Activated CD8-positive, alpha-beta memory T cell treated with anti-CD3 and anti-CD28 coated beads for 36 hours (primary cell): ENCODE measurements around the gene ZFAND3. TPM values are rescaled to one million over a fixed set of nuclear protein-coding genes. Genes with fewer than 3 reads are reported as not detected.
"Not testable (repeated sequence)": the region's sequence is repeated elsewhere in the genome, so short reads cannot be mapped to it uniquely, and the experiment has no call there.

Experiments used
- CTCF ChIA-PET: fragments of 350-600 bp; sonication (Branson Sonifier 250); formaldehyde crosslinking; loops from one replicate; lab custom pipeline; 2021; ENCODE audit warnings: antibody characterized with exemption; lab: Charles Lee
- POLR2A ChIA-PET: fragments of 350-600 bp; sonication (Branson Sonifier 250); formaldehyde crosslinking; loops from one replicate; lab custom pipeline; 2021; ENCODE audit warnings: antibody characterized with exemption; lab: Charles Lee
- total RNA-seq, 2 experiments: library from RNA; stranded (reverse); gene quantifications; one replicate each; pipeline ENCODE4 v1.2.3, GENCODE V29; 2021

Gene ZFAND3
- total RNA-seq, 2 experiments from 2014 or later, result 29.3 TPM

DNA sequence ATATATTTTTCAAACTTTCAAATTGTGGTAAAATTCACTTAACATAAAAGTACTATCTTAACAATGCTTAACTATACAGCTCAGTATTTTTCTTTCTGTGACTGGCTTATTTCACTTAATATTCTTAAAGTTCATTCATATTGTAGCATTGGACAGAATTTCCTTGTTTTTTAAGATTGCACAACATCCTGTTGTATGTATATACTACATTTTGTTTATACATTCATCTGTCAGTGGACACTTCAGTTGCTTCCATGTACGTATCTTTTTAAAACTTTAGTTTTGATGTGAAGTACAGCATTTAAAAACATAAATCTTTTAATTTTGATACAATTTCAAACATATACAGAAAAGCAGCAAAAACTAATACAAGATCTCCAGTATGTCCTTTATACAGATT lies 220.7 kb downstream of the ZFAND3 start:
- CTCF ChIA-PET, result interaction anchor here (0.8 kb wide), 1 partner anchor 249 kb away, joined by 3 read pairs; no protein-coding TSS in a partner anchor
- POLR2A ChIA-PET, result no interaction called here

DNA sequence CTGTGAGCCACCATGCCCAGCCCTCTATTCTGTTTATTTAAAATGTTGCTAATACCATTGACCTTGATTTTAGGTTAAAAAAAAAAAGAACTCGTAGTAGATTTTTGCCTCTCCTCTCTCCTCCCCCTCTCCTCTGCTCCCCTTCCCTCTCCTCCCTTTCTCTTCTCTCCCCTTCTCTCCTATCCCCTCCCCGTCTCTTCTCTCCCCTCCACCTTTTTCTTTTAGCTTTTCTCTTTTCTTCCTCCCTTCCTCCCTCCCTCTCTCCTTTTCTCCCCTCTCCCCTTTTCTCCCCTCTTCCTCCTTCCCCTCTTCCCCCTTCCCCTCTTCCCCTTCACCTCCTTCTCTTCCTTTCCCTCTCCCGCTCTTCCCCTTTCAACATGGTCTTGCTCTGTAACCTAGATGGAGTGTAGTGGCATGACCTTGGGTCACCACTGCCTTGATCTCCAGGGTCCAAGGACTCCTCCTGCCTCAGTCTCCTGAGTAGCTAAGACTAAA lies 223.8 kb downstream of the ZFAND3 start:
- POLR2A ChIA-PET, result no interaction called here
- CTCF ChIA-PET, result no interaction called here

DNA sequence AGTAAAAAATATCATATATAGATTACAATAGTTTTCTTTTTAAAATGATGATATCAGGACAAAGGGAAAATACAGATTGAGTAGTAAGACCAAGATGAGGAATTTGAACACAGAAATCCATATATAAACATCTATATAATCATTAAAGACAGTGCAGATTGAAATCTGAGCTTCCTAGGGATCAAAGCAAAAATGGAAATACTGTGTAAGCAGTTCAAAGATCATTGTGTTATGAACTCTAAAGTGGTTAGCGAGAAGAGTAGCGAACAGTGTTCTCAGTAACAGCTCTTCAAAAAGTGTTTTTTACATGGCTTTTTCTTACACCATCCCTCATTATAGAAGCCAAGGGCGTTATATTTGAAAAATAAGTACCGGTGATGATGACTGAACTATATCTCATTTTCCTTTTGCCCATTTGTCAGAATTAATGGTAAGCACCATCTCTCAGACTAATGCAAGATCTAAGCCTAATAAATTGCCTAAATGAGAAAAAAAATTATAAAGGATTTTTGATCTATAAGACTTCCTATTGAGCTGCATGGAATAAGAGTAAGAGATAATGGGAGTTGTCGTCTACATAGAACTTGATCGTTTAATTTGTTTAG lies 226.3 kb downstream of the ZFAND3 start:
- ChIA-PET POLR2A (no interaction called here), CTCF (no interaction called here)

DNA sequence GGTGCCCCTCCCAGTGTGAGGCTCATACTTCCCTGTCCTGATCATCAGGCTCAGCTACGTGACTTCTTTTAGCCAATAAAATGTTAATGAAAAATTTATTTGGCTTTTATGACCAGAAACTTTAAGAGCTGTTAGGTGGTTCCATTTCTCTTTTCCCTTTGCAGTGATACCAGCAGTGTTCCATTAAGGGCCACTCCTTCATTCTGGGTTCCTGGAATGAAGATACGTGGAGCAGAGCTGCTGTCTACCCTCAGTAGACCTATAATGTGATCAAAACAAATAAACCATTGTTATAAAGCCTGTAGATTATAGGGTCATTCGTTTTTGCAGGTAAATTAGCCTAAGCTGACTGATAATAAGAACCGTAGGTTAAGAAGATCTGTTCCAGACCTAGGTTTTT lies 228.0 kb downstream of the ZFAND3 start:
- ChIA-PET CTCF (no interaction called here), POLR2A (no interaction called here)

DNA sequence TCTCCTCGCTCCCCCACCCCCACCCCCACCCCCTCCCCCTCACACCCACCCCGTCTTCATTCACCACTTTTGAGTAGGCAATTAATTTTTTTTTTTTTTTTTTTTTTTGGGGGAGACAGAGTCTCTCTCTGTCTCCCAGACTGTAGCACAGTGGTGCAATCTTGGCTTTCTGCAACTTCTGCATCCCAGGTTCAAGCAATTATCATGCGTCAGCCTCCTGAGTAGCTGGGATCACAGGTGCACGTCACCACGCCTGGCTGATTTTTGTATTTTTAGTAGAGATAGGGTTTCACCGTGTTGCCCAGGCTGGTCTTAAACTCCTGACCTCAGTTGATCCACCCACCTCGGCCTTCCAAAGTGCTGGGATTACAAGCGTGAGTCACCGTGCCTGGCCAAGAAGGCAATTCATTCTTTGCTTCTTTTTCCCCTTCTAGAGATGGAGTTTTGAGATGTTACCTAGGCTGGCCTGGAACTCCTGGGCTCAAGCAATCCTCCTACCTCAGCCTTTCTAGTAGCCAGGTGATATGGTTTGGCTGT lies 230.4 kb downstream of the ZFAND3 start:
- POLR2A ChIA-PET, CTCF ChIA-PET: not testable (repeated sequence)

- ChIA-PET CTCF (no interaction called here), POLR2A (no interaction called here)
These were observed 232.4 kb downstream of the ZFAND3 start for GRCh38 chr6:38051819-38052434.

DNA sequence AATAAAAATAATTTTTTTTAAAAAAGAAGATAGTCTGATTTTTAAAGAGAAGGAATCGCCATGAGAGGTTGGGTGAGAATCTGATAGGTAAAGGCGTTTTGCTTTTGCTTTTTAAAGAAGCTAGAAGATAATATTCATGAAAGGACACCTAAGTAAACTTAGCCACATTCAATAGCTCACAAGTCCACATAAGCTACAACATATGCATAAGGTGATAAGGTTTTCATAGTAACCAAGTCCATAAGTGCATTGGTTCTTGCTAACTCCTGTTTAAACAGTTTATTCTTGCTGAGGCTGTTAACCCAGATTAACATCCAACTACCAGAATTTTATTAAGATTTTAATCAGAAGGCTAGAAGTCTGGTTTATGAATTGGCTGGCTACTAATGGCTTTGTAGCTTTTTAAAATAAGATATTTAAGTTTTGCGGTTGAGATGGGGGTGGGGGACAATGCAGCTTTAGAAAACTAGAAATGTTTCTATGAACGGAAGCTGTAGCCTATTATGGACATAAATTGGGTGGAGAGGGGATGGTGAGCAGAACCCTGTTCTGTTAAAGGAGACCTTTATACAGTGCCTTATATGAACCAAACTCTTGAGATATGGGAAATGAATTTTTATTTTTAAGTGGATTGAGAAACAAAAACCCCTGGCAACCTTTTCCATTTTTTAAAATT lies 235.1 kb downstream of the ZFAND3 start:
- POLR2A ChIA-PET, result no interaction called here
- CTCF ChIA-PET, result no interaction called here

- POLR2A ChIA-PET, result no interaction called here
- CTCF ChIA-PET, result no interaction called here
These were observed 235.7 kb downstream of the ZFAND3 start for GRCh38 chr6:38055203-38055589.

DNA sequence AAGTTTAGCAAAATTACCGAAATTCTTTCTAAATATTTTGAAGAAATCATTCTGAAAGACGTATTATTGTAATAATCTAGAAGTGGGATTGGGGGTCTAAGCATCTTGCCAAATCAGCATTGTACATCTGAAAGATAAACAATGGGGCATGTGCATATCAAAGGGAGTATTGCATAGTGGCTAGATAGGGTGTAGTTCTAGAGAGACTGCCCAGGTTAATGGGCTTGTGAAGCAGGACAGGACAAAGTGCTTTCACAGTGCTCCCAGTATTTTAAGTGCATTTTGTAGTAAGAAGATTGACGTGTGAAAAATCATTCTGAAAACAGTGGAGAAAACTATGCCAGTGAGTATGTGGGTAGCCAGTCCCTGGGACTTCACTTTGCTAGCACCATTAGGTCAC lies 236.8 kb downstream of the ZFAND3 start:
- POLR2A ChIA-PET, result no interaction called here
- CTCF ChIA-PET, result no interaction called here

DNA sequence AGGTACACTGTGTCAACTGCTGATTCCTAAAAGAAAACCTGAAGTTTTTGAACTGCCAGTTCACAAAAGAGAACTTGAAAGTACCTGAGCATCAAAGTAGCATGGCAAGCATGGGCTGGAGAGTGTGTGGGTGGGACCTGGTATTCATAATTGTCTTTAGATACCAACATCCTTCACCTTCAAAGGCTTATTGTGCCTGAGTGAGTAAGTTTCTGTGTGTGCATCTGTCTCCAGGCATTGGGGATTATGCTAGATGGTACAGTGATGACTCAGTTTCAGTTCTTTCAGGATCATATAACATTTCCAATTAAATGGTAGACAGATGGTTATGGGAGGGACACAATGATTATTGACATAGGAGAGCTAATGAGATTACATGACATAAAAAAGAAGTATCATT lies 238.5 kb downstream of the ZFAND3 start:
- ChIA-PET CTCF (interaction anchor here (0.6 kb wide), 1 partner anchor 284 kb away, joined by 6 read pairs; no protein-coding TSS in a partner anchor), POLR2A (no interaction called here)

GRCh38 chr6:38062066-38062465 lies 242.5 kb downstream of the ZFAND3 start:
- CTCF ChIA-PET, result no interaction called here

DNA sequence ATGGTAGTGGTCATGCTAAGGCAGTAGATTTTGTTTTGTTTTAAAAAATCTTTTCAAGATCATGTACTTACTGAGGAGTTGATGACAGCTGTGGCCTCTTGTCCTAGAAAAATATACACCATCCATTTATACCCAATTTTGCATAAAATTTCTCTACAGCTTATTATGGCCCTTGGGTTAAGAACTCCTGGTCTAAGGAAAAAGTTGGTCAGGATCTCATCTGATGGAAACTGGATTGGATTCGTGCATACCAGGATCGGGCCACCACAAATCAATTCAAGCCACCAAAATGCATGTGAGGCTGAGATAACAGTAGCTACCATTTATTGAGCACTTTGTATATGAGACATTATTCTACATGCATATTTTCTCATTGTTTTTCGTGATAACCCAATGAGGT lies 244.4 kb downstream of the ZFAND3 start:
- CTCF ChIA-PET, result no interaction called here
- POLR2A ChIA-PET, result no interaction called here

More at GRCh38 chr6:38062066-38062465, 242.5 kb downstream of the ZFAND3 start:
- POLR2A ChIA-PET, result no interaction called here

GRCh38 chr6:38064431-38064830 lies 244.9 kb downstream of the ZFAND3 start:
- ChIA-PET POLR2A (no interaction called here), CTCF (no interaction called here)

- ChIA-PET POLR2A (no interaction called here), CTCF (no interaction called here)
These were observed 246.3 kb downstream of the ZFAND3 start for GRCh38 chr6:38065734-38066305.

GRCh38 chr6:38067263-38067980 lies 247.9 kb downstream of the ZFAND3 start:
- POLR2A ChIA-PET, result no interaction called here
- CTCF ChIA-PET, result no interaction called here

DNA sequence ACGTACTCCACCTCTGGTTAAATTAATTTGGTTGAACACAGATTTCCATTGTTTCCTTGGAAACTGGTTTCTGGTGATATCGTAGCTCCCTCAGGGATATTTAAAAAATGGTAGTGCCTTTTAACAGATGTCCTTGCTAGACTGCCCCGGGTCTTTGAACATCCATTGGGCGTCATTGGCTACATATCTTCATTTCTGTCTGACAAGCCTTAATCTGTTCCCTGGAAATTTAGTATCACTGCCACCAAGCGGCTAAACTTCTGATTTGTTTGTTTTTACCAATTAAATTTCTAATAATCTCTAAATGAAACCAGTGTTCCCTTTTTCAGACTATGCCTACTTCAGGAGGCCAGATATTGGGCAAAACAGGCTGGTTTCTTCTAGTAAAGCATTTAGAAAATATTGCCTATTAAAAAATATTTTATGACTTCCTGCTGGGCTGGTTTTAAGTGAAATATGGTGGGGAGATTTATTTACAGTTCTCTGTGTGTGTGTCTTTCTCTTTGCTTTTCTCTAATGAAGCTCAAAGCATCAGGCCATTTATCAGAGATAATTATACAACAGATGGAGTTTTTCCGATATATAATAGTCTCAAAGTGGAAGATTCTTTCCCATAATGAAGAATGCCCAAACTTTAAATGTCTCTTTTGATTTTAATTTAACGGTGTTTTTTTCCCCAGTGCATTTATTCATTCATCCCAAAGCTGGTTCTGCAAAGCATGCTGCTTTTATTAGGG lies 249.5 kb downstream of the ZFAND3 start:
- POLR2A ChIA-PET, result no interaction called here
- CTCF ChIA-PET, result no interaction called here

DNA sequence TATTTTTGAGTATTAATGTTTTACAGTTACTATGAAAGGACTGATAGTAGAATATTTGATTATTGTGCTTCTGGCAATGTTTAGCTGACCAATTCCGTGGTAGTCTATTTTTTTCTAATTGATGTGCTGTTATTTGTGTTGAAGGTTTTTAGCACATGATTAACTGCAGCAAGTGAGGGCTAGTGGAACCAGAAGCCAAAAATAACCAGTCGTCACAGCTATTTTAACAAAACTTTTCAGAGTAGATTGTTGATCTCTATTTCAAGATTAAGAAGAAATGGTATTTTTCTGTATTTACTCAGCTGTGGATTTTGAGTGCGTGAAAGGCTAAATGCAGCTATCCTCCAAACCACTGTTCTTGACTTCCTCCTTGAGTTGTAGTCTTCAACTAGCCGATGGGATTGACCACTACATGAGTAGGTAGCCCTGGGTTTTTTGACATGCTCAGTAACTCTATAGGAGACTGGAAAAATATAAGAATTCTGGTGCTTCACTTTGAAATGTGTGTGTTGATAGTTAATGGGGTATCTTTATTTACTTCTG lies 258.0 kb downstream of the ZFAND3 start:
- ChIA-PET CTCF (no interaction called here), POLR2A (no interaction called here)

- ChIA-PET POLR2A (no interaction called here), CTCF (no interaction called here)
These were observed 259.1 kb downstream of the ZFAND3 start for GRCh38 chr6:38078671-38079070.

DNA sequence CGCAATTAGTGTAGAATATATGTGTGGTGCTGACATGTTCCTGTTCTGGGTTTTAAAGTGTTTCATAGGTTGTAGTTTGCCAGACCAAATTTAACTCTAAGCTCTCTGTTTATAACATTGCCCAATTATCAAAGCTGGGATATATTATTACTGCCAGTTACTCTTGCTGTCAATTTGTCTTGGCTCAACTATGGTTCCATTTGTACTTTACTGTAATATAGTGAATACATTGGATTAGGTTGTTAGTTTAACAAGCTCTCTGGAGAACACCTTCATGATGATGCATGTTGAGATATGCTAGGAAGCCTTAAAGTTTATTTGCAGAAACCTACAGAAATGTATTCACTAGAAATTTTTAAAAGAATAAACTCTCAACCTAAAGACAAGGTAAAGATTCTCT lies 259.6 kb downstream of the ZFAND3 start:
- POLR2A ChIA-PET, result no interaction called here
- CTCF ChIA-PET, result no interaction called here
